ENCODE results near the gene EHBP1L1. TPM values are rescaled to one million over a fixed set of nuclear protein-coding genes. Genes with fewer than 3 reads are reported as not detected.

EHBP1L1 gene
- total and polyA plus RNA-seq, 2 of the 8 experiments (the other 6 are each of a cell fraction or from before 2014, with no cell fraction given), result 4.3 to 6.6 TPM

DNA sequence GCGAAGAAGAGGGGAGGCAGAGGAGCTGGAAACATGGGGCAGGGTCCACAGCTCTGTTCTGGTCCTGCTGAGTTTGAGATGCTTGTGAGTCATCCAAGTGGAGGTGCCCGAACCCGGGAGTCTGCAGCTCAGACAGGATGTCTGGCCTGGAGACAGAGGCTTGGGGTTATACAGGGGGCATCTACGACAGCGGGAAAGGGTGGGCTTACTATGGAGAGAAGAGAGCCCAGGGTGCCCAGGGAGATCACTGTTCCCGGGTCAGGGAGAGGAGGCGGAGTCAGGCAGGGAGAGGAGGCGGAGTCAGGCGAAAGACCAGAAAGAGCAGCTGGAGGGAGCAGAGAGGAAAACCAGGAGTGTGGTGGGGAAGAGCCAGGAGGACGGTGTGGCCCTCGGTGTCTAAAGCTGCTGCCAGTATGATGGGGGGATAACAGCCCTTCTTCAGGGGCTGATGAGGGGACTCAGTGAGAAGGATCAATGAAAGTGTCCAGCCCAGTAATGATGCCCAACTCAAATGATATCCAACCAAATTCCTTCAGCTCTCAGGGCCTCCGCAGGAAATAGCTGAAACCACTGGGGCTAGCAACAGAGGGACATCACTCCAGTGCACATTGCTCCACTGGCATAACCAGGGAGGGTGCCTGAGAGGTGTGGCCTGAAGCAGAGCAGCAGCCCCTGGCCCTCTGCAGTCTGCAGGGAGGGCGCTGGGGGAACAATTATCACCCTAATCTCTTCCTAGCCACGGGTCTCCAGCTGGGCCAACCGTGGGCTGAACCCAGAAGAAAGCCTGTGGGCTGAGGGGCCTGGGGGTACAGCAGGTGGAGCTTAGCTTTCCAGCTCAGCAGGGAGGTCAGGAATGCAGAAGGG is 15.1 kb upstream of the EHBP1L1 start (continued):
- TF ChIP-seq RXRA (IDR thresholded peaks at IDR 0.05; ENCODE audit: insufficient read depth, low read depth, low read length) (no peak), SRF (IDR thresholded peaks at IDR 0.05; ENCODE audit: low read depth, low read length) (no peak), GTF2F1 (IDR thresholded peaks at IDR 0.05; ENCODE audit: borderline replicate concordance, low read depth, low read length) (no peak), RFX5 (IDR thresholded peaks at IDR 0.05; ENCODE audit: borderline replicate concordance, low read depth, low read length) (no peak), SP2 (IDR thresholded peaks at IDR 0.05; ENCODE audit: low read length) (no peak), ZNF274 (IDR thresholded peaks at IDR 0.05; ENCODE audit: borderline replicate concordance, extremely low read depth, low read length) (no peak), POLR2A (IDR thresholded peaks at IDR 0.05; ENCODE audit: control extremely low read depth in 1 of 2, low read depth in 2 of 2, low read length in 2 of 2) (0 out of 3 replicates have a peak, but pooled peaks of 1 of the 2 experiments have one; percentile 29), YY1 (IDR thresholded peaks at IDR 0.05; ENCODE audit: low read depth, low read length) (no peak), SP1 (IDR thresholded peaks at IDR 0.05; ENCODE audit: low read depth, low read length) (peak; percentile 26; the same call in 1 of the 2 replicates), NANOG (IDR thresholded peaks at IDR 0.05; ENCODE audit: insufficient read depth, low read depth, low read length, poor library complexity, severe bottlenecking) (no peak), BACH1 (IDR thresholded peaks at IDR 0.05; ENCODE audit: low read length) (no peak), CHD2 (IDR thresholded peaks at IDR 0.05; ENCODE audit: low read length) (no peak), CBX8 (IDR thresholded peaks at IDR 0.05; ENCODE audit: borderline replicate concordance, low read depth, low read length) (no peak), RNF2 (IDR thresholded peaks at IDR 0.05; ENCODE audit: borderline replicate concordance, low read depth, low read length, missing control alignments, poor library complexity, severe bottlenecking) (no peak), KDM1A (IDR thresholded peaks at IDR 0.05; ENCODE audit: borderline replicate concordance, low read length) (no peak), JUN (IDR thresholded peaks at IDR 0.05; ENCODE audit: low read depth, low read length) (no peak), SIN3A (conservative IDR thresholded peaks at IDR 0.05 in 1 of 2, IDR thresholded peaks at IDR 0.05 in 1 of 2; ENCODE audit: low read depth in 1 of 2, low read length in 2 of 2) (no peak), KDM5A (IDR thresholded peaks at IDR 0.05; ENCODE audit: low read length) (no peak), TAF7 (optimal IDR thresholded peaks at IDR 0.05; ENCODE audit: borderline replicate concordance, low read depth, low read length) (no peak)
- TF ChIP-seq, protein P1, sequence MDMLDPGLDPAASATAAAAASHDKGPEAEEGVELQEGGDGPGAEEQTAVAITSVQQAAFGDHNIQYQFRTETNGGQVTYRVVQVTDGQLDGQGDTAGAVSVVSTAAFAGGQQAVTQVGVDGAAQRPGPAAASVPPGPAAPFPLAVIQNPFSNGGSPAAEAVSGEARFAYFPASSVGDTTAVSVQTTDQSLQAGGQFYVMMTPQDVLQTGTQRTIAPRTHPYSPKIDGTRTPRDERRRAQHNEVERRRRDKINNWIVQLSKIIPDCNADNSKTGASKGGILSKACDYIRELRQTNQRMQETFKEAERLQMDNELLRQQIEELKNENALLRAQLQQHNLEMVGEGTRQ (IDR thresholded peaks at IDR 0.05; ENCODE audit: low read length), result no peak
- TF ChIP-seq, protein P2, sequence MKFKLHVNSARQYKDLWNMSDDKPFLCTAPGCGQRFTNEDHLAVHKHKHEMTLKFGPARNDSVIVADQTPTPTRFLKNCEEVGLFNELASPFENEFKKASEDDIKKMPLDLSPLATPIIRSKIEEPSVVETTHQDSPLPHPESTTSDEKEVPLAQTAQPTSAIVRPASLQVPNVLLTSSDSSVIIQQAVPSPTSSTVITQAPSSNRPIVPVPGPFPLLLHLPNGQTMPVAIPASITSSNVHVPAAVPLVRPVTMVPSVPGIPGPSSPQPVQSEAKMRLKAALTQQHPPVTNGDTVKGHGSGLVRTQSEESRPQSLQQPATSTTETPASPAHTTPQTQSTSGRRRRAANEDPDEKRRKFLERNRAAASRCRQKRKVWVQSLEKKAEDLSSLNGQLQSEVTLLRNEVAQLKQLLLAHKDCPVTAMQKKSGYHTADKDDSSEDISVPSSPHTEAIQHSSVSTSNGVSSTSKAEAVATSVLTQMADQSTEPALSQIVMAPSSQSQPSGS (IDR thresholded peaks at IDR 0.05; ENCODE audit: low read length), result no peak
